Smooth muscle cell (in vitro differentiated cells): Measurements from ENCODE around the gene DAAM1. TPM values are rescaled to one million over a fixed set of nuclear protein-coding genes. Genes with fewer than 3 reads are reported as not detected.

ENCODE experiments used
- DNase-seq: peaks from one replicate; lab custom pipeline; 2025; ENCODE audit not compliant: unreplicated experiment; lab: John Stamatoyannopoulos, UW
- H2AFZ ChIP-seq: fragments of 200-600 bp; sonication (generic); 2 replicates; pipeline ENCODE4 v1.6.0; 2016; ENCODE audit warnings: antibody characterized with exemption, low read depth, mild to moderate bottlenecking
- H3F3A ChIP-seq: fragments of 200-600 bp; sonication (generic); 2 replicates; pipeline ENCODE4 v1.6.0; 2017; ENCODE audit warnings: antibody characterized with exemption, low read depth
- H3K27ac ChIP-seq: fragments of 200-600 bp; sonication (generic); 2 replicates; pipeline ENCODE4 v1.5.1; 2016; ENCODE audit warnings: low read depth, mild to moderate bottlenecking
- H3K27me3 ChIP-seq: fragments of 200-600 bp; sonication (generic); 2 replicates; pipeline ENCODE4 v1.6.1; 2016; ENCODE audit warnings: low read depth, mild to moderate bottlenecking
- H3K36me3 ChIP-seq: fragments of 200-600 bp; sonication (generic); 2 replicates; pipeline ENCODE4 v1.5.1; 2016; ENCODE audit warnings: low read depth
- H3K4me1 ChIP-seq: fragments of 200-600 bp; sonication (generic); 2 replicates; pipeline ENCODE4 v1.5.1; 2016; ENCODE audit warnings: low read depth
- H3K4me2 ChIP-seq: fragments of 200-600 bp; sonication (generic); 2 replicates; pipeline ENCODE4 v1.6.0; 2016; ENCODE audit warnings: mild to moderate bottlenecking
- H3K4me3 ChIP-seq: fragments of 200-600 bp; sonication (generic); 2 replicates; pipeline ENCODE4 v1.5.1; 2016; ENCODE audit warnings: mild to moderate bottlenecking
- H3K79me2 ChIP-seq: fragments of 200-600 bp; sonication (generic); 2 replicates; pipeline ENCODE4 v1.6.0; 2016; ENCODE audit warnings: low read depth, mild to moderate bottlenecking
- H3K9ac ChIP-seq: fragments of 200-600 bp; sonication (generic); 2 replicates; pipeline ENCODE4 v1.6.0; 2016; ENCODE audit warnings: low read depth
- H3K9me3 ChIP-seq: fragments of 200-600 bp; sonication (generic); replicated peaks from 2 replicates; pipeline ENCODE4 v1.5.1; 2016; ENCODE audit warnings: low read depth
- H4K20me1 ChIP-seq: fragments of 200-600 bp; sonication (generic); 2 replicates; pipeline ENCODE4 v1.6.0; 2016; ENCODE audit warnings: low read depth
- WGBS: methylation state at CpG from one replicate; pipeline ENCODE4 v1.1.7; 2016; ENCODE audit warnings: low lambda C conversion rate; 5-methylcytosine and 5-hydroxymethylcytosine counted together
- polyA plus RNA-seq: library from polyadenylated mRNA; unstranded; fragments of >200 nt; fragmentation: Nextera tagmentation; extraction: Ambion mirVana; gene quantifications from 2 replicates; pipeline ENCODE4 v1.2.1, GENCODE V29; 2016
- total RNA-seq: library from RNA; depleted of rRNA; stranded (reverse); fragments of >200 nt; gene quantifications from 2 replicates; pipeline ENCODE4 v1.2.3, GENCODE V29; 2014
- TF ChIP-seq, protein P1 (sequence below): fragments of 200-600 bp; sonication (generic); IDR thresholded peaks from 2 replicates; pipeline ENCODE4 v1.5.1; 2017; ENCODE audit warnings: borderline replicate concordance, mild to moderate bottlenecking, antibody characterized with exemption; ENCODE audit not compliant: insufficient read depth, poor library complexity, severe bottlenecking

Gene DAAM1
- total and polyA plus RNA-seq, 2 experiments from 2014 or later, result 10.9 to 46.4 TPM

DNA sequence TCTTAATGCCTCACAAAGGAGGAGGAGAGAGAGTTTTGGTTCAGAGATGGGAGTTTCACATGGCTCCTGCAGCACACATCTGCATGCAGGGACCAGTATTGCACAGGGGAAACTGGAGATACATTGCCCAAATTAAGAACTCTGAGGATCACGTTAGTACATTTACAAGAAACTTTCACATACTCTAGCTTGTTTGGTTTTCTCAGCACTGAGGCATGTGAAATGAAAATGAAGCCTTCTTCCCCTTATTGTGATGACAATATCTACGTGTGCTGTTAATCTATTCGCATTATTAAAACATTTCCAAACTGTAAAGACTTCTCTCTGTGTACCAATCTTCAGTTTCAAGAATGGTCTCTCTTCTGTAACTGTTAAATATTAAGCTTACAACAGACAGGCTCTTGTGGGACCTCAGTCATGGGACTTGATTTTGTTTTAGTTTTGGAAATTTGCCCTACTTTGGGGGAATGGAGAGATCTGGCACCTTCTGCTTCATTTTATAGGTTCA lies 124.7 kb downstream of the DAAM1 start:
- peaks cover 3% of the 10 kb centered on the region for H3F3A ChIP-seq
- no peak overlapping the region for H3K4me2 ChIP-seq
- H3K4me3 ChIP-seq, result no peak overlapping the region
- WGBS, result 73% methylated on average over 3 of the region's 3 CpGs
- peaks cover 10% of the 10 kb centered on the region for H4K20me1 ChIP-seq
- no peaks in the 10 kb centered on the region for H3K9me3 ChIP-seq
- H3K27me3 ChIP-seq, result no peaks in the 10 kb centered on the region
- no peak overlapping the region for H2AFZ ChIP-seq
- no peak overlapping the region for H3K27ac ChIP-seq
- TF ChIP-seq, protein P1, sequence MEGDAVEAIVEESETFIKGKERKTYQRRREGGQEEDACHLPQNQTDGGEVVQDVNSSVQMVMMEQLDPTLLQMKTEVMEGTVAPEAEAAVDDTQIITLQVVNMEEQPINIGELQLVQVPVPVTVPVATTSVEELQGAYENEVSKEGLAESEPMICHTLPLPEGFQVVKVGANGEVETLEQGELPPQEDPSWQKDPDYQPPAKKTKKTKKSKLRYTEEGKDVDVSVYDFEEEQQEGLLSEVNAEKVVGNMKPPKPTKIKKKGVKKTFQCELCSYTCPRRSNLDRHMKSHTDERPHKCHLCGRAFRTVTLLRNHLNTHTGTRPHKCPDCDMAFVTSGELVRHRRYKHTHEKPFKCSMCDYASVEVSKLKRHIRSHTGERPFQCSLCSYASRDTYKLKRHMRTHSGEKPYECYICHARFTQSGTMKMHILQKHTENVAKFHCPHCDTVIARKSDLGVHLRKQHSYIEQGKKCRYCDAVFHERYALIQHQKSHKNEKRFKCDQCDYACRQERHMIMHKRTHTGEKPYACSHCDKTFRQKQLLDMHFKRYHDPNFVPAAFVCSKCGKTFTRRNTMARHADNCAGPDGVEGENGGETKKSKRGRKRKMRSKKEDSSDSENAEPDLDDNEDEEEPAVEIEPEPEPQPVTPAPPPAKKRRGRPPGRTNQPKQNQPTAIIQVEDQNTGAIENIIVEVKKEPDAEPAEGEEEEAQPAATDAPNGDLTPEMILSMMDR, result no peak
- no peaks in the 10 kb centered on the region for H3K79me2 ChIP-seq
- H3K4me1 ChIP-seq, result peaks cover 6% of the 10 kb centered on the region
- no peak for DNase-seq
- H3K9ac ChIP-seq, result no peak overlapping the region
- H3K36me3 ChIP-seq, result no peaks in the 10 kb centered on the region

DNA sequence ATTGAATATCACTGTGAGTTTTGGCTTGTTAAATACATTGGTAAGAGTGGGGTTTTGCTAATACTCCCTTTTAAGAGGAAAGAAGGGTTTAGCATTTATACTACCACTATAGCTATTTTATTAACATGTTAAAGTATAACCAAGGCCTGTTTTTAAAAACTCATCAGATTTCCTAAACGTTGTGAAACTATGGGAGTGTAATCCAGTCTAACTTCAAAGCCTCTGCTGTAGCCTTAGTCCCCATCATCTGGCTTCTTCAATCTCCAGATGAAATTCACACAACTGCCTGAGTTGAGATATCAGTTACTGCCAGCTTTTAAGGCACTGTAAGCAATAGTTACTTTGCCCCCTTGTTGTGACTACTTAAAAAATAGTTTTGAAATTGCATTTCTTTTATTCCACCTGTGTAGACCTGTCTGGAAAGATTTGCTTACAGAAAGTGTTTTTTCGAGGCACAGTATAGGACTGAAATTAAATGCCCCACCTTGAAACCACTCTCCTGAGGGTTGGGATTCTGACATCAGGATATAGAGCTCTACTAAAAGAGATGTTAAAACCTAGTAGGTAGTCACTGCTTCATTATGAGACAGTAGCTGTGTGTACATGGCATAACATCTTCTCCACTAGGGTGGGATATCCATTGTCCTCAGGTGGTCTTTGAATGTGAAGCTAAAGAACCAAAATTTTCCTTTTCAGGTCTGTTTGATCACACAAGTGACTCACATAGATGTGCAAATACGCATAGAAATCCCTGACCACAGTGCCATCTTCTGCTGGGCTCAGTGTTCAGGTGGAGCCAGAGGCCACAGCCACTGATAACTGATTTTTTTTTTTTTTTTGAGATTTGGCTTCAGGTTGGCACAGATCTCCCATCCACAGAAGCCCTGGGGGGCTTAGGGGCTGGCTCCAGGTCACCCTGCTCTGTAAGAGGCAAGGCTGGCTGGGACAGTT lies 125.5 kb downstream of the DAAM1 start:
- H3K27me3 ChIP-seq, result no peaks in the 10 kb centered on the region
- TF ChIP-seq, protein P1, result no peak
- no peak overlapping the region for H3K9ac ChIP-seq
- 66% methylated on average over 3 of the region's 3 CpGs for WGBS
- H3F3A ChIP-seq, result peaks cover 3% of the 10 kb centered on the region
- no peaks in the 10 kb centered on the region for H3K79me2 ChIP-seq
- peaks cover 6% of the 10 kb centered on the region for H3K4me1 ChIP-seq
- DNase-seq, result no peak
- H3K4me2 ChIP-seq, result no peak overlapping the region
- no peaks in the 10 kb centered on the region for H3K9me3 ChIP-seq
- no peak overlapping the region for H3K27ac ChIP-seq
- H4K20me1 ChIP-seq, result peaks cover 10% of the 10 kb centered on the region
- no peak overlapping the region for H2AFZ ChIP-seq
- H3K36me3 ChIP-seq, result no peaks in the 10 kb centered on the region
- H3K4me3 ChIP-seq, result no peak overlapping the region

DNA sequence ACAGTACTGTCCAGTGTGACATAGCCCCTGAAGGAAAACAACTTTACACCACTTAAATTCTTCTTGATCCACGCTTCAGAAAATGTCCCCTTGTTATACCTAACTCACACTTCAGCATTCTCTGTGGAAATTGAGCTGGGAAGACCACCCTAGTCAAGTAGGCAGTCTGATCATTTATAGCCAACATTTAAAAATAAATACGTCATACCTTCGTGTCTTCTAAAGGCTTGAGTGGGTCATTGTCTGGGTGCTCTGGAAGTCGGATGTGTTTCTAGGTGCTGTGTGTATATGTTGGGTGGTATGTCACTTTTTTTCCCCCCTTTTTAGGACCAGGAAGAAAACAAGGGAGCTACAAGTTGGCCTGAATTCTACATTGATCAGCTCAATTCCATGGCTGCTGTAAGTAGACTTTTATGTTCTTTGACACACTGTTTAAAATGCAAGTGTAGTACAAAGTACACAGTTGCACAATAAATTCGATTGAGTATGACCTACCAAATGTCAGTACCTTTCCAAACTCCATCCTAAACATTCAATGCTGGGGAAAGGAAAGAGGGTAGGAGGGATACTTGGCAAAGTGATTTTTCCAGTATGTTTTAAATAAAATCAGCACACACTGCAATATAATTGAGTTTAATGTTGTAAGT lies 126.6 kb downstream of the DAAM1 start:
- no peaks in the 10 kb centered on the region for H3K79me2 ChIP-seq
- no peaks in the 10 kb centered on the region for H3K9me3 ChIP-seq
- TF ChIP-seq, protein P1, result no peak
- H3K4me2 ChIP-seq, result no peak overlapping the region
- H3K27me3 ChIP-seq, result no peaks in the 10 kb centered on the region
- no peak overlapping the region for H3K27ac ChIP-seq
- H4K20me1 ChIP-seq, result peaks cover 10% of the 10 kb centered on the region
- no peaks in the 10 kb centered on the region for H3K36me3 ChIP-seq
- no peak for DNase-seq
- no peak overlapping the region for H3K9ac ChIP-seq
- H3K4me1 ChIP-seq, result peaks cover 6% of the 10 kb centered on the region
- WGBS, result 91% methylated on average over 5 of the region's 5 CpGs
- H3K4me3 ChIP-seq, result no peak overlapping the region
- no peak overlapping the region for H2AFZ ChIP-seq
- peaks cover 3% of the 10 kb centered on the region for H3F3A ChIP-seq
